Breast epithelium (tissue), 3 donors: ENCODE results near the gene RAD50.

Experiments used
- CTCF ChIP-seq, 3 donors: fragments of 450-650 bp; IDR thresholded peaks; one replicate each; pipeline ENCODE4 v1.5.1; 2016 to 2017; ENCODE audit warnings: antibody characterized with exemption in 3 of 3, mild to moderate bottlenecking in 3 of 3, moderate library complexity in 3 of 3
- POLR2A ChIP-seq: fragments of 450-650 bp; IDR thresholded peaks from one replicate; pipeline ENCODE4 v1.6.1; 2016; ENCODE audit warnings: antibody characterized with exemption, mild to moderate bottlenecking, moderate library complexity
- POLR2AphosphoS5 ChIP-seq, 3 donors: sonication (generic); formaldehyde crosslinking; IDR thresholded peaks; one replicate each; pipeline ENCODE4 v1.6.1; 2017; ENCODE audit warnings: antibody characterized with exemption in 3 of 3

GRCh38 chr5:132664696-132665209 is 108.0 kb downstream of the RAD50 start:
- TF ChIP-seq POLR2A (no peak), CTCF (IDR thresholded peaks at IDR 0.05) (no peak), POLR2AphosphoS5 (IDR thresholded peaks at IDR 0.05) (no peak)
